GM18517 (cell line): Measurements from ENCODE around the gene BRD1.
"Not testable (repeated sequence)": the region's sequence is repeated elsewhere in the genome, so short reads cannot be mapped to it uniquely, and the experiment has no call there.

Experiments
- ATAC-seq: cut with Tn5 transposase; IDR thresholded peaks from one replicate; pipeline ENCODE4 v1.9.1; 2021; ENCODE audit warnings: mild to moderate bottlenecking, moderate library complexity; ENCODE audit not compliant: unreplicated experiment

Gene BRD1

DNA sequence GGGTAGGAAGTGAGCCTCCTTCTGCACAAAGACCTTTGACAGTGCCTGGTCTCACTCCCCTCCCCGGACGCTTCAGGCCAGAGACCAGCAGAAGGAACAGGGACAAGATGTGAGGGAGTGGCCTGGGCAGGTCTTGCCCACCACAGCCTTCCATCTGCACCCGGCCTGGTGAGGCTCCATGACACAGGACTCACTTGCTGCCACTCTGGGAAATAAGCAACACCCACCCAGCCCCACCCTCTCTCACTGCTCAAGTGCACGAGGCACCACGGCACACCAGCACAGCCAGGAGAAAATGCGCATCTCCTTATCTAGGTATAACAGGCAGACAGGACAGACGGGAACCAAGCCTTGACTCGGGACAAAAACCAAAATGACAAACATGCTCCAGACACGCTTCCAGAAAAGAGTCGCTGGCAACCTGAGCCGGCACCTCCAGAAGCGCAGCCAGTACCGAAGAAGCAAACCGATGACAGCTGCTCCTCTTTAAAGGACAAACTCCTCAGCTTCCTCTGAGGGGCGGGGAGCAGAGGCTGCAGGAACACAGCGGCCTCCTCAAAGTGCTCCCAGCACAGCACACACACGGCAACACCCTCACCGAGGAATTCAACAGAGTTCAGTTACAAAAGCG, 41.7 kb downstream of the BRD1 start:
- ATAC-seq = no peak

DNA sequence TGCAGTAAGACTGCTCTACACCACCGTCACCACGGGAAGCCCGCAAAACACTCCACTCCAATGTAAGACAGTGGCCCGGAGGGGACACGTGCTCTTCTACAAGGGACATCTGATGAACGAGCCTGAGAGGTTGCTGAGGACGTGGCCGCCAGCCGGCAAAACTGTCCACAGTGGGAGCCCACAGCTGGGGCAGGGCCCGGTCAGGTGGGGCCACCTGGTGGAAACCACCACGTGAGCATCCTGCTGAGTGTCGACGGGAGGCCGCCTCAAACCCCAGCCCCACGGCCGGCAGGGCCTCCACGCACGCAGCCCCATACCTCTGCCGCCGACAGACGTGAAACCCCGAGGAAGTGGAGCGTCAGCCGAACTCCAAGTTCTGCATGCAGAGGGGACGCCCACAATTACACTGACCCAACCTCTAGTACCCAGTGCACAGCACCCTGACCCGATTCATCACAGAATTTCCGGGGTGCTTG, 42.6 kb downstream of the BRD1 start:
- no peak for ATAC-seq

DNA sequence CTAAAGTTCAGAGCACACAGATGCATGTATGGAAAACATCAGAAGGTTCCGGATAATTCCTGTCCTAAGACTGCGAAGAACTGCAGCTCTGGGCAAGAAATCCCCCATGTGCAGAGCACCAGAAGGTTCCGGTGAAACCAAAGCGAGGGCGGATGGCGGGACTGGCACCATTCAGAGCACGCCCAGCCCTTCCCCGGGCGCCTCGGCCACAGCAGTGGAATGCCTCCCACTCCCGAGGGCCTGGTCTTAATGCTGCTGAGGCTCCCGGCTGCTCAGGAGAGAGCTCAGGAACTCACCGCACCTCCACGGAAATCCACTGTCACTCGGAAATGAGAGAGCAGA, 43.1 kb downstream of the BRD1 start:
- no peak for ATAC-seq

DNA sequence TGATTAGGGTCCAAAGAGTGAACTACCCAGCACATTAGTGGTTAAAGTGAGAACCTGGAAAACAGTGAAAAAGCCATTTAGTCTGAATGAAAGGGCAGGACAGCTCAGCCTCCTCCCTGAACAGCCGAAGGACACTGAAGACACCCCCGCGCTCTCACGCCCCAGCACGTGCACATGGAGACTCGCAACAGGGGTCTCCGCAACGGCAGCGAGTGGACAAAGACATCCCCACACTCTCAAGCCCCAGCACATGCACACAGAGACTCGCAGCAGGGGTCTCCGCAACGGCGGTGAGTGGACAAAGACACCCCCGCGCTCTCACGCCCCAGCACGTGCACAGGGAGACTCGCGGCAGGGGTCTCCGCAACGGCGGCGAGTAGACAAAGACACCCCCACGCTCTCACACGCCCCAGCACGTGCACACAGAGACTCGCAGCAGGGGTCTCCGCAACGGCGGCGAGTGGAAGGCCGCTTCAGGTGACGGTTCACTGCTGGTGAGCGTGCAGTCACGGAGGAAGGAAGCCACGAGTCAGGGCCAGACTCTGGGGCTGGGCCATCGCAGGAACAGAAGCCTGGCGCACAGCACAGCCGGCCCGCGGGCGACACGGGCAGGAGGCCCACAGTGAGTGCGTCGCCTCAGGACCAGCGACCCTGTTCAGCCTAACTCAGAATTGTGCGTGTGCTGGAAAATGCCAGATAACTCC, 43.6 kb downstream of the BRD1 start:
- ATAC-seq = no peak

DNA sequence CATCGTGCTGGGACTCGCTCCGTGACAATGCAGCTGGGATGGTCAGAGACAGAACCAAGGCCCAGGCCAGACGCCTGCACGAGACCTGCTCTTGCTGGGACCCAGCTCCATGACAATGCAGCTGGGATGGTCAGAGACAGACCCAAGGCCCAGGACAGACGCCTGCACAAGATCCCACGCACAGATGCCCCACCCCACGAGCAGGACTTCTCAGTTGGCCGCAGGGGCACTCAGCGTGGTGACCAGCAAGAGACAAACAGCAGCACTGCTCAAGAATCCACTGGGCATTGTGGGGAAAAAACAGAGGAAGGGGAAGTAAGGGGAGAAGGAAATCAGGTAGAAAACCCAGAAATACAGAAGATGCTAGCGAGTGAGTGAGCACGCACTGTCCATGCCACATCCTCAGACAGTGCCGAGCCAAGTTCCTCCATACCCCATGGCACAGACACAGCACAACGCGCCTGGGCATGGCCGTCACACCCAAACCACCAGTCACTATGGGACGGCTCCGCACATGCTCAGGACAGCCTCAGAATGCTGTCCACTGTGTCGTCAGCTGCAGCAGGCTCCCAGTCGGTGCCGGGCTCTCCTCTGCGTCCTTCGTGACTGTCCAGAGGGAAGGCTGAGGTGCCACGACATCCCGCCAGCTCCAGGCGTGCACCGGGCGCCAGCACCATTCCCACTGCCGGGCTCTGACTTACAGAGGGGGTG, 44.5 kb downstream of the BRD1 start:
- ATAC-seq = no peak

DNA sequence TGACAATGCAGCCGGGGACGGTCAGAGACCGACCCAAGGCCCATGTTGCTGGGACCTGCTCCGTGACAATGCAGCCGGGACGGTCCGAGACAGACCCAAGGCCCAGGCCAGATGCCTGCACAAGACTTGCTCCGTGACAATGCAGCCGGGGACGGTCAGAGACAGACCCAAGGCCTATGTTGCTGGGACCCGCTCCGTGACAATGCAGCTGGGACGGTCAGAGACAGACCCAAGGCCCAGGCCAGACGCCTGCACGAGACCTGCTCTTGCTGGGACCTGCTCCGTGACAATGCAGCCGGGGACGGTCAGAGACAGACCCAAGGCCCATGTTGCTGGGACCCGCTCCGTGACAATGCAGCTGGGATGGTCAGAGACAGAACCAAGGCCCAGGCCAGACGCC, 45.8 kb downstream of the BRD1 start:
- ATAC-seq = not testable (repeated sequence)

DNA sequence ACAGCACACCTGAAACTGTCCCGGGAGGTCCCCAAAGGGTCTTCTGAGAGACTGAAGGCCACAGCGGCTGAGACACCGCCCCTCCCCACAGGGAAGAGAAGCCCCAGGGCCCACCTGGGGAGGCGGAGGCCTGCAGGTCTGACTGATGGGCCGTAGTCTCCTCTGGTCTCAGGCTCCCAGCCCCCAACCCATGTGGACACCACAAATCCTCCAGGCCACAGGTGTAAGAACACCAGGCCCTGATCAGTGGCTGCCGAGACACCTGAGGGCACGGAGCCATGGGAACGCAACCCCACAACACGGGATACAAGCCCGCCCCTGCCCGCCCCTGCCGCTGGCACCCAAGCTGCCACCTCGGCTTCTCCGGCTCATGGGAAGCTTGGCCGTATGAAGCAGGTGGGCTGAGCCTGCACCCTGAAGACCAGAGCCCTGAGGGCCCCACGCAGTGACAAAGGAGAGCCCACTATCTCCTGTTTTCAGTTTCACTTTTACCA, 46.3 kb downstream of the BRD1 start:
- no peak for ATAC-seq

DNA sequence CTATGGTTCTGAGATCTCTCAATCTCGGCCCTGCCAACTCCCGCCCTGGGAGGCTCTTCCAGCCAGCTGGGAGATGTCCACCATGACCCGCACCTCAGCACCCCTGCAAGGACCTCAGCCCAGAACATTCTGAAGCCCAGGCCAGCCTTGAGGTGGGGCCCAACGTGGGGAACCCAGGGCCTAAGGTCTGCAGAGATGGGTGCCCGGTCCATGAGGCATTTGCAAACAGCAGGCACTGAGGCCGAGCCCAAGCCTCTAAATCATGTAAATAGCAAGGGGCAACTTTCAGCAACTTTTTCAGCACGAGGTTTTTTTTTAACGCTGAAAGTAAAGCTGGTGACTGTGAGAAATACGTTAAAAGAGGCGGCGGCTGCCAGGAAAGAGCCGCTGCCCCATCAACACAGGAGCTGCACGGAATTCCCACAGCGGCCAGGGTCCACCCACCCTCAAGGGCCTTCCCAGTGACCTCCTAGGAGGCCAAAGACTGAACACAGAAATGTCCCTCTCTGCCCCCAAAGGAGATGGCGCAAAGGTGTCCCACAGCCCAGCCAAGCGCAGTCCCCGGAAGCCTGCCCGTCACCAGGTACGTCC, 46.9 kb downstream of the BRD1 start:
- no peak for ATAC-seq

DNA sequence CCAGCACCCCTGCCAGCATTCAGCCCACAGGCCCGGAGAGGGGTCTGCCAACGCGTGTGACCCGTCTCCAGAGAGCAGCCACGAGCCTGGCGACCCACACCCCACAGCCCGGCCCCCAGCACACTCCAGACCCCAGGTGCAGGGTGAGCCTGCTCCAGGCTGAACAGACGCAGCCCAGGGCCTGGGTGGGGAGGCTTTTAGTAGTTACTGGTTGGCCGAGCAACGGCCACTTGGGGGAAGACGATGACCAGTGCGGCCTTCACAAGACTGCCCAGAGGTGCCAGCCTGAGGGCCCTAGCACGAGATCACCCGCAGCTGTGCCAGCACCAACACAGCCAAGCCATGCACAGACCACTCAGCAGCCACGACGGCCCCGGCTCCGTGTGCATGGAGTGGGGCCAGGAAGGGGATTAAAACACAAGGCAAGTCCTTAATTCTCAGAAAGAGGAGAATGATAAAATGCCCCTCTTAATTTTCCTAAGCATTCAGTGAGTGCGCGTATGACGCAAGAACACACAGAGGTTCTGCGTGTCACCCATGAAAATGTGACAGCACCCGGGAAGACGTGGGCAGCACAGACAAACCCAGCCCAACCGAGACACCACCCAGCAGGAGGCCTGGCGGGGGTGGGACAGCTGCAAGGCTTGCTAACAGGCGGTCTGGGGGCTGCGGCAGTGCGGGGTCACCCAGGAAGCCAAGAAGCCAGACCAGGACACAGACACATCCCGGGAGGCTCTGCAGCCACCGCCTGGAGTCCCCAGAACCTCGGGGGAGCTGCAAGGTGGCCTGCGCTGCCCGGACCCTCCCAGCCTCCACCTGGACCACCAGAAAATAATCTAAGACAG, 47.6 kb downstream of the BRD1 start:
- no peak for ATAC-seq

DNA sequence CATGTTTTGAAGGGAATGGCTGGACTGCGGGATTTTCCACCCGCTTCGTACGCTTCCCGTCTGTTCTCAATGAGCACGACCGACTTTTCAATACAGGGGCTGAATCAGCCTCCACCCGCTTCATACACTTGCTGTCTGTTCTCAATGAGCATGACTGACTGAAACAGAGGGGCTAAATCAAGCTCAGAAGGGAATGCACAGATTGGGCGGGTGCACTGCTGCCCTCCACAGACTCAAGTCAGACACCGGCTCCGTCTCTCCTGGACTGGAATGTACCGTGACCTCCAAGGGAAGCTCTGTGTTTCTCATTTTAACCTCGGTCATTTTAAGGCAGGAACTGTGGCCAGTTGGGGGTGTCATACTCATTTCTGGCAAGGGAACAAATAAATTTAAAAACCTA, 48.5 kb downstream of the BRD1 start:
- no peak for ATAC-seq

DNA sequence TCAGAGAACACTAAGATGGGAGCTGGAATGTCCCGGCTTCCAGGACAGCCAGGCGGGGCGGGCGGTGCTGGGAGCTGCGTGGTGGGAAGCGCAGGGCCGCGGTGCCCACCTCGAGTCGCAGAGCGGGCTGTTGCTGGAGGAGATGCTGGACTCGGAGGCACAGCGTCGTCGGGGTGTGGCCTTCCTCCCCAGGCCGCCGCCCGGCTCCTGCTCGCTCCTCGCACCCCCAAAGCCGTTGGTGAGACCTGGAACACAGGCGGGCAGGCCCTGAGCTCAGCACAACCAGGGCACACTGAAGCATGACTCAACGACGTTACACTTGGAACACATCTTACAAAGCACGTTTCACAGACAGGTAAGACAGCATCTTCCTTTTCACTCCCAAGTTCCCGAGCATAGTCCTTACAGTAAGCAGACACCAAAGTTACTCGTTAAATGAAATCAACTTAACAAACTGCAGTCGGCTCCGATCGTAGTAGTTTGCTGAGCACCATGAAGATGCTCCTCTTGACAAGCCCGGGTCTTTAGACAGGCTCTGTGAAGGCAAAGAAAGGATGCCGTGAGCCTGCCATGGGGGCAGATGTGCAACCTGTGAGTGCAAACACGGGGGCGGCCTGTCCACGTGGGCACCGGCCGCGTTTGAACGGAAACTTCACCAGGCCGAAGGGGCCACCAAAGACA, 50.0 kb downstream of the BRD1 start:
- ATAC-seq = no peak

DNA sequence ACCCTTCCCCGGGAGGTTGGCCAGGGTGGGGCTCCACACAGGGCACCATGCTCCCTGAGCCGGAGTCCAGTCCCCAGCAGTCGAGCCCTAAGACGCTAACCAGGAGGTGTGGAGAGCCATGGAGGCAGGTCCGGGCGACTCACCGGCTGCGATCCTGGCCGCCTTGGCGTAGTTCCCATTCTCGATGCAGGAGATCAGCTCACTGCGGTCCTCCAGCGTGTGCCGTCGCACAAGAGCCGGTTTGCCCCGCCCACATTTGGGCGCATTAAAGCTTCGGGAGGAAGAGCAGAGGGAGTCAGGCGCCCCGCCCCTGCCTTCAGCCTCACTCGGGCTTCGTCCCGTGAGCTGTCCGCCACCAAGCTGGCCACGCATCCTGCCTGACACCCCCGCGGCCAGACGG, 50.8 kb downstream of the BRD1 start:
- no peak for ATAC-seq

DNA sequence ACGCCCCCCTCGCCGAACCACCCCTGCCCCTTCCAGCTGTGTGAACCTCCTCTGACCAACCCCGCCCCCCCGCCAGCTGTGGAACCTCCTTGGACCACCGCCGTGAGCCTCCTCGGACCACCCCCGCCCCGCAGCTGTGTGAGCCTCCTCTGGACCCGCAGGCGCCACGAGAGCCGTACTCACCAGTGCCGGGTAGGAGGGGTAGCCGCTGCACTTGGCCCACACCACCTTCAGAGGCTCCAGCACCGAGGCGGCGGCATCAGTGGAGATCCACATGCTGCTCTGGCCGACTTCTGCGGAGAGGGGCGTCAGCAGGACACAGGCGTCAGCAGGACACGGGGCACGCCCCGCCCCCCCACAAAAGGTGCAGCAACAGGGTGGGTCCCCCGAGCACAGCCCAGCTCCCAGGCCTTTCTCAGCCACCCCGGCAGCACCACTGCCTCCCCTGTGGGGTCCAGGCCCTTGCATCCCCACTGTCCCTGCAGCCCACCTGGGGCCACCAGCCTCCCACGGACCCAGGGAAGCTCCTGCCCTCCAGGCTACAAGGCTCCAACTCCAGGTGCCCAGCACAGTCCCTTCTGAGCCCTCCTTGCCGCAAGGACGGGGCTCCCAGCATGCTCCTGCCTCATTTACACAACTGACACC, 51.7 kb downstream of the BRD1 start:
- ATAC-seq = no peak

DNA sequence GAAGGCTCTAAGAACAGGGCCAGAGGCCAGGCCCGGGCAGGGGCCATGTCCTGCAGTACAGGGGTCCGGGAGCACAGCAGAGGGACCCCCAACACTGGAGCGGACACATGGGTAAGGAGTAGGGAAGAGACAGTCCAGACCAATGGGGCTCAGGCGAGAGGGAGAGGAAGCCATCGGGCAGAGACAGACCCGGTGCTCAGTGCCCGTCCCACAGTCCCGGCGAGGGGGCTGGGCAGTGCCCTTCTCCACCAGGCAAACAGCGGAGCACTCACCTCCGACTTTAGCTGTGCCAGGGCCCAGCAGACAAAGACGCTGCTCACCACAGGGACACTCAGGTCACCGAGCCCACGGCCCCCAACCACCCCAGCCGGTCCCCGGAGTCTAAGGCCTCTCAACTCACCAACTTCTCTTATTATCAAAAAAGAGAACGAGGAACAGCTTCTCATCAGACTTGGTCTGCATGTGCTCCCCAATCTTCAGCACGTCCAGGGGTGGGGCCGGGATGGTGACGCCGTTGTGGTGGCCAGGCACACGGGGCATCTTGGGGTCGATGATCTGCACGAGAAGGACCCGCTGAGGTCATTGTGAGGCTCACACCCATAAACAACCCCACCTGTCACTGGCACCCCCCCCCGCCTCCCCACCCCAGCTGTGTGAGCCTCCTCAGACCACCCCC, 52.3 kb downstream of the BRD1 start:
- no peak for ATAC-seq

DNA sequence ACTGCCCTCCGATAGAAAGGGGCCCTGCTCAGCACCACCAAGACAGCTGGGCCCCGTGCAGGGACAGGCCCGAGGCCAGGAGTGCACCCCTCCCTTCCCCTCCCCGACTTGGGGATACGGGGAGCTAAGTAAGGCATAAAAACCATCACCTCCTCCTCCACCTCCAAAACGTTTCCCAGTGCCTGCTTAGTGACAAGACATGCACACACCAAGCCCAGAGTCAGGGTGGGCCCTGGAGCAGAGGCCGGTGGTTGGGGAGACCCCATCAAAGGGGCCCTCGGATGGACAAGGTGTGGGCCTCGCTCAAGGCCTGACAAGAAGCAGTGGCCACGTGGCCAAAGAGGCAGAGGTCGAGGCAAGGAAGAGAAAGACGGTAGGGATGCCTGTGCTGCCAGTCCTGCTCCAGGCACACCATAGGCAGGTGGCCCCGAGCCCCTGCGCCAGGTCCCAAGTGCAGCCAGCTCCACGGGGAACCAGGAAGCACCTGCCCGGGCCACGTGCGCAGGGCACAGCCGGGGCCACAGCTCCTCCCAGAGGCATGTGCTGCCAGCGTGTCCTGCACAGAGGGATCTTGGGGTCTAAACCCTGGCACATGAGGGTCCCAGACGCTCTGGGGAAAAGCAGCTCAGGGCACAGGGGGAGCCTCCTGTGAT, 53.0 kb downstream of the BRD1 start:
- ATAC-seq = no peak

DNA sequence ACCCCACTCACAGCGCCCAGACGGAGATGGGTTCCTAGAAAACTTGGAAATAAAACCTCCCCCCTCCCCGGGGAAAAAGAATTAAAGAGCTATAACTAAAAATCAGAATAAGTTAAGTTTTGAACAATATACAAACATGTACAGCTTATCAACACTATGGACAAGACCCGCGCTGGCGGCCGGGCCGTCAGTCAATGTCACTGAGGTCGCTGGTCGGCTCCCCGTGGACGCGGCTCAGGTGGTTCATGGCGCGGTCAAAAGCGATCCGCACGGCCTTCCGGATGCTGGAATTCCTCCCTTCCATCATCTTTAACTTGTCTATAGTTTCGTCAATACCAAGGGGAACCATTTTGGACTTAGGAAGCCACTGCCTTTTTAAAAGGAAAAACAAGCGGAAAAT, 53.6 kb downstream of the BRD1 start:
- ATAC-seq = no peak

DNA sequence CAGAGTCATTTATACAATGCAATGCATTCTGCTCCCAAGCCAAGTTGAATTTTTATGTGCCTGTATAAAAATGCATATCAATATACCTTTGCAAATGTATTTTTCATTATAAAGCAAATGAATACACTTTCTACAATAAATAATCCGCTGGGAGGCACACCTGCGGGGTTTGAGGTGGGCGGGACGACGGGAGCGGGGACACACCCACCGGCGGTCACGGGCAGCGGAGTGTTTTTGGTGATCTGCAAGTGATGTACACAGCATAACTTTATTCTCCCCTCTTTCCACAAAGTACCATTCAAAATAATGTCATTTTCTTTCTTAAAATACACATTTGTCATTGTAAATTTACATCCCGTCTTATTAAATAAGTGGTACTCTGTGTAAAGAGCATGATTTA, 54.1 kb downstream of the BRD1 start:
- no peak for ATAC-seq

DNA sequence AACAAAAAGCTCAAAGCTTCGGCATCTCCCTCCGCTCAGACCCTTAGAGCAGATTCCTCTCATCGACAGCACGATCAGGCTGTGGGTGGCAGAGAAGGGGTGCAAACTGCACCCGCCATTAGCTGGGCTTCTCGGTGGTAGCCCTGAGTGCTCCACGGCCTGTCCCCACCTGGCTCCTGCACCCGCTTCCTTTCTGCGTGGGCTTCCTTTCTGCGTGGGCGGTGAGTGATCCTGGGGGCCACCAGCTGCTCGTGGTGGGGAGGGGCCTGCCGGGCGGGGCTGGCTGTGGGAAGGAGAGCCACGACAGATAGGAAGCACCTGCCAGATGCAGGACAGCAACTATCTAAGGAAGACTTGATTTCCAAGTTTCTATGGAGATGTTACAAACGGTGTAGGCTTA, 55.0 kb downstream of the BRD1 start:
- no peak for ATAC-seq
